HG03025 (cell line): ENCODE data around the gene SPOCK1.

Experiments
- ATAC-seq: cut with Tn5 transposase; IDR thresholded peaks from one replicate; pipeline ENCODE4 v1.9.1; 2021; ENCODE audit warnings: mild to moderate bottlenecking, moderate library complexity; ENCODE audit not compliant: unreplicated experiment, low FRiP score

SPOCK1 gene

DNA sequence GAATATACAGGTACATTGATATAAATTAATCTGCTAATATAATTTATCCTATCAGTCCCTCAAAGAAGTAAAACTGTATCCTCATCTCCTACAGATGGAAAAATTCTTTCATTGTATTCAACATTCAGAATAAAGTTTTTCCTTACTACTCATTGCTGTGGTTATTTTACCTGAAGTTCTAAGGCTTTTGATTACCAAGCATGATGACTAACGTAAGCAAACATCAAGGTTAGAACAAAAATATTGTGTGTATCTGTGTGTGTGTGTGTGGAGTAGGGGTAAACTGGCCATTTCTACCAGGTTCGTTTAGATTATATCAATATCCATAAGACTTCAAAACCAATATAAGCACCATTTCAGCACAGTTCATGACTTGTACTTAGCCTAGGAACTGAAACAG lies 573.1 kb downstream of the SPOCK1 start:
- ATAC-seq: no peak
